ENCODE measurements around the gene MEMO1. TPM values are rescaled to one million over a fixed set of nuclear protein-coding genes. Genes with fewer than 3 reads are reported as not detected.

Gene MEMO1
- total and polyA plus RNA-seq, 4 donors, result 22.4 to 32.9 (median 27.3) TPM

DNA sequence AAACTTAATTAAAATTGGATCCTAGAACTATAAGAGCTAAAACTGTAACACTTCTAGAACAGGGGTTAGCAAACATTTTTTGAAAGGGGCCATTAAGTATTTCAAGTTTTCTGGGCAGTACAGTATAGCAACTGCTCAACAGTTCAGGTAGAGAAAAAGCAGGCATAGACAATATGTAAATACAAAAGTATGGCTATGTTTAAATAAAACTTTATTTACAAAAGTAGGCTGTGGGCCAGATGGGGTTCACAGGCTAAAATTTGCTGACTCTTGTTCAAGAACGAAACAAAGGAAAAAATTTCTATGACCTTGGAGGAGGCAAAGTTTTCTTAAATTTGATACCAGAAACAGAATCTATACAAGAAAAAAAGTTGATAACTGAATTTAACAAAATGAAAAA lies 114.5 kb downstream of the MEMO1 start:
- H3K27me3 ChIP-seq (ENCODE audit: control insufficient read depth in 4 of 4, insufficient read depth in 4 of 4, low read length in 3 of 4), result no peaks in the 10 kb centered on the region
- WGBS, result 95% methylated on average over 1 of the region's 1 CpG
- H3K27ac ChIP-seq (ENCODE audit: low read depth in 1 of 2, low read length in 2 of 2), result no peak overlapping the region
- no peaks in the 10 kb centered on the region for H3K4me1 ChIP-seq (ENCODE audit: control insufficient read depth in 4 of 4, insufficient read depth in 4 of 4, low read length in 3 of 4)
- TF ChIP-seq SP1 (IDR thresholded peaks at IDR 0.05), result no peak
- no peak for TF ChIP-seq EGR1 (IDR thresholded peaks at IDR 0.05; ENCODE audit: low read depth in 2 of 2)
- no peak for TF ChIP-seq HNF4G (IDR thresholded peaks at IDR 0.05)
- no peak for TF ChIP-seq YY1 (IDR thresholded peaks at IDR 0.05)
- DNase-seq (ENCODE audit: low spot score), result no peak
- H3K9me3 ChIP-seq (ENCODE audit: control insufficient read depth in 4 of 4, low read length in 3 of 4), result no peaks in the 10 kb centered on the region
- H3K4me3 ChIP-seq (ENCODE audit: low read depth in 1 of 3, low read length in 3 of 3), result no peak overlapping the region
- H3K9ac ChIP-seq (ENCODE audit: low read depth in 1 of 2, low read length in 2 of 2), result no peak overlapping the region
- peaks cover 0 to 5% (median 3%) of the 10 kb centered on the region in 4 donors for H3K36me3 ChIP-seq (ENCODE audit: control insufficient read depth in 4 of 4, insufficient read depth in 3 of 4, low read depth in 1 of 4, low read length in 3 of 4)

DNA sequence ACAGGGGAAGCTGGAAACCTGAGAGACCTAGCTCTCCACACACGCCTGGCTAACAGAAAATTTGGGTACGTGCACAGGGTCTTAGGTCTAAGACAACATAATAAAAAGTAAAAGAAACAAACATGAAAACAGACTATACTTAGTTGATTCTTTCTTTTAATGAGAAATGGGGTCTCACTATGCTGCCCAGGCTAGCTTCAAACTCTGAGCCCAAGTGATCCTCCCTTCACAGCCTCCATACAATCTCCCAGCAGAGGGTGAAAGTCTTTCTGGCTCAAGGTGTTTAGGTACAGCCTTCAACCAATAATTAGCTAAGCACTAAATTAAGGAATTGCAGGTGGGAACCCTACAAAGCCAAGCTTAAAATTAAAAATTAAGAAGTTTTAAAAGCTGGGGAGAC lies 116.2 kb downstream of the MEMO1 start:
- H3K36me3 ChIP-seq (ENCODE audit: control insufficient read depth in 4 of 4, insufficient read depth in 3 of 4, low read depth in 1 of 4, low read length in 3 of 4), result peaks cover 0 to 9% (median 4%) of the 10 kb centered on the region in 4 donors
- DNase-seq (ENCODE audit: low spot score), result no peak
- TF ChIP-seq, protein P1, sequence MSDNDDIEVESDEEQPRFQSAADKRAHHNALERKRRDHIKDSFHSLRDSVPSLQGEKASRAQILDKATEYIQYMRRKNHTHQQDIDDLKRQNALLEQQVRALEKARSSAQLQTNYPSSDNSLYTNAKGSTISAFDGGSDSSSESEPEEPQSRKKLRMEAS (IDR thresholded peaks at IDR 0.05), result no peak
- TF ChIP-seq RAD21 (IDR thresholded peaks at IDR 0.05) (no peak), HNF4A (conservative IDR thresholded peaks at IDR 0.05) (no peak), HNF4G (IDR thresholded peaks at IDR 0.05) (no peak), JUND (IDR thresholded peaks at IDR 0.05) (no peak), TAF1 (conservative IDR thresholded peaks at IDR 0.05) (no peak), SP1 (IDR thresholded peaks at IDR 0.05) (no peak), GABPA (IDR thresholded peaks at IDR 0.05 in 1 of 2, conservative IDR thresholded peaks at IDR 0.05 in 1 of 2) (no peak), RXRA (IDR thresholded peaks at IDR 0.05) (no peak)
- TF ChIP-seq, protein P2, sequence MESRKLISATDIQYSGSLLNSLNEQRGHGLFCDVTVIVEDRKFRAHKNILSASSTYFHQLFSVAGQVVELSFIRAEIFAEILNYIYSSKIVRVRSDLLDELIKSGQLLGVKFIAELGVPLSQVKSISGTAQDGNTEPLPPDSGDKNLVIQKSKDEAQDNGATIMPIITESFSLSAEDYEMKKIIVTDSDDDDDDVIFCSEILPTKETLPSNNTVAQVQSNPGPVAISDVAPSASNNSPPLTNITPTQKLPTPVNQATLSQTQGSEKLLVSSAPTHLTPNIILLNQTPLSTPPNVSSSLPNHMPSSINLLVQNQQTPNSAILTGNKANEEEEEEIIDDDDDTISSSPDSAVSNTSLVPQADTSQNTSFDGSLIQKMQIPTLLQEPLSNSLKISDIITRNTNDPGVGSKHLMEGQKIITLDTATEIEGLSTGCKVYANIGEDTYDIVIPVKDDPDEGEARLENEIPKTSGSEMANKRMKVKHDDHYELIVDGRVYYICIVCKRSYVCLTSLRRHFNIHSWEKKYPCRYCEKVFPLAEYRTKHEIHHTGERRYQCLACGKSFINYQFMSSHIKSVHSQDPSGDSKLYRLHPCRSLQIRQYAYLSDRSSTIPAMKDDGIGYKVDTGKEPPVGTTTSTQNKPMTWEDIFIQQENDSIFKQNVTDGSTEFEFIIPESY (IDR thresholded peaks at IDR 0.05), result no peak
- TF ChIP-seq, protein P3, sequence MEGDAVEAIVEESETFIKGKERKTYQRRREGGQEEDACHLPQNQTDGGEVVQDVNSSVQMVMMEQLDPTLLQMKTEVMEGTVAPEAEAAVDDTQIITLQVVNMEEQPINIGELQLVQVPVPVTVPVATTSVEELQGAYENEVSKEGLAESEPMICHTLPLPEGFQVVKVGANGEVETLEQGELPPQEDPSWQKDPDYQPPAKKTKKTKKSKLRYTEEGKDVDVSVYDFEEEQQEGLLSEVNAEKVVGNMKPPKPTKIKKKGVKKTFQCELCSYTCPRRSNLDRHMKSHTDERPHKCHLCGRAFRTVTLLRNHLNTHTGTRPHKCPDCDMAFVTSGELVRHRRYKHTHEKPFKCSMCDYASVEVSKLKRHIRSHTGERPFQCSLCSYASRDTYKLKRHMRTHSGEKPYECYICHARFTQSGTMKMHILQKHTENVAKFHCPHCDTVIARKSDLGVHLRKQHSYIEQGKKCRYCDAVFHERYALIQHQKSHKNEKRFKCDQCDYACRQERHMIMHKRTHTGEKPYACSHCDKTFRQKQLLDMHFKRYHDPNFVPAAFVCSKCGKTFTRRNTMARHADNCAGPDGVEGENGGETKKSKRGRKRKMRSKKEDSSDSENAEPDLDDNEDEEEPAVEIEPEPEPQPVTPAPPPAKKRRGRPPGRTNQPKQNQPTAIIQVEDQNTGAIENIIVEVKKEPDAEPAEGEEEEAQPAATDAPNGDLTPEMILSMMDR (IDR thresholded peaks at IDR 0.05; ENCODE audit: low read depth, low read length, missing input control), result no peak

DNA sequence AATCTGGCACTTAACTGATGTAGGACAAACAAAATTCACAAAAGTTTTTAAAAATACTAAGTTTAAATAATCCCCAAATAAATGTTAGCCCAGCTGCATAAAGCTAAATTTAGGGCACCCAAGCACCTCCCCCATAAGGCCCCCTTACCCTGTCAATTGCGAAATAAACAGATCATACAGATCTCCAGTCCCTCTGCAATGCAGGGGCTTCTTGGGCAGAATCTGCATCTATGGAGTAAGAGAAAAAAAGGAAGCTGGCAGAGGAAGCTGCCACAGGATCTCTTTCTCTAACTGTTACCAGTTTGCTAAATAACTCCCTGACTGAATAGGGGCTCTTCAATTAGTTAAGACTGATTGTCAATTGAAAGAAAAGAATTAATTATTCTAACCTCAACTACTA lies 117.7 kb downstream of the MEMO1 start:
- no peak for DNase-seq (ENCODE audit: low spot score)
- no peak overlapping the region for H3K4me3 ChIP-seq (ENCODE audit: low read depth in 1 of 3, low read length in 3 of 3)
- H3K36me3 ChIP-seq (ENCODE audit: control insufficient read depth in 4 of 4, insufficient read depth in 3 of 4, low read depth in 1 of 4, low read length in 3 of 4), result peaks cover 0 to 9% (median 4%) of the 10 kb centered on the region in 4 donors
- 94% methylated on average over 1 of the region's 1 CpG for WGBS
- H3K27ac ChIP-seq (ENCODE audit: low read depth in 1 of 2, low read length in 2 of 2), result no peak overlapping the region
- no peaks in the 10 kb centered on the region for H3K27me3 ChIP-seq (ENCODE audit: control insufficient read depth in 4 of 4, insufficient read depth in 4 of 4, low read length in 3 of 4)
- H3K9ac ChIP-seq (ENCODE audit: low read depth in 1 of 2, low read length in 2 of 2), result no peak overlapping the region
- H3K4me1 ChIP-seq (ENCODE audit: control insufficient read depth in 4 of 4, insufficient read depth in 4 of 4, low read length in 3 of 4), result no peaks in the 10 kb centered on the region
- no peaks in the 10 kb centered on the region for H3K9me3 ChIP-seq (ENCODE audit: control insufficient read depth in 4 of 4, low read length in 3 of 4)
- TF ChIP-seq, protein P4, sequence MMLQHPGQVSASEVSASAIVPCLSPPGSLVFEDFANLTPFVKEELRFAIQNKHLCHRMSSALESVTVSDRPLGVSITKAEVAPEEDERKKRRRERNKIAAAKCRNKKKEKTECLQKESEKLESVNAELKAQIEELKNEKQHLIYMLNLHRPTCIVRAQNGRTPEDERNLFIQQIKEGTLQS (IDR thresholded peaks at IDR 0.05), result no peak
- TF ChIP-seq HNF4G (IDR thresholded peaks at IDR 0.05) (no peak), JUND (IDR thresholded peaks at IDR 0.05) (no peak), GABPA (IDR thresholded peaks at IDR 0.05 in 1 of 2, conservative IDR thresholded peaks at IDR 0.05 in 1 of 2) (no peak), SP1 (IDR thresholded peaks at IDR 0.05) (no peak), RXRA (IDR thresholded peaks at IDR 0.05) (no peak), YY1 (IDR thresholded peaks at IDR 0.05) (no peak), HNF4A (conservative IDR thresholded peaks at IDR 0.05) (no peak), NR2F2 (IDR thresholded peaks at IDR 0.05) (no peak), FOXA2 (IDR thresholded peaks at IDR 0.05) (no peak), RAD21 (IDR thresholded peaks at IDR 0.05) (no peak)
- TF ChIP-seq, protein P5, sequence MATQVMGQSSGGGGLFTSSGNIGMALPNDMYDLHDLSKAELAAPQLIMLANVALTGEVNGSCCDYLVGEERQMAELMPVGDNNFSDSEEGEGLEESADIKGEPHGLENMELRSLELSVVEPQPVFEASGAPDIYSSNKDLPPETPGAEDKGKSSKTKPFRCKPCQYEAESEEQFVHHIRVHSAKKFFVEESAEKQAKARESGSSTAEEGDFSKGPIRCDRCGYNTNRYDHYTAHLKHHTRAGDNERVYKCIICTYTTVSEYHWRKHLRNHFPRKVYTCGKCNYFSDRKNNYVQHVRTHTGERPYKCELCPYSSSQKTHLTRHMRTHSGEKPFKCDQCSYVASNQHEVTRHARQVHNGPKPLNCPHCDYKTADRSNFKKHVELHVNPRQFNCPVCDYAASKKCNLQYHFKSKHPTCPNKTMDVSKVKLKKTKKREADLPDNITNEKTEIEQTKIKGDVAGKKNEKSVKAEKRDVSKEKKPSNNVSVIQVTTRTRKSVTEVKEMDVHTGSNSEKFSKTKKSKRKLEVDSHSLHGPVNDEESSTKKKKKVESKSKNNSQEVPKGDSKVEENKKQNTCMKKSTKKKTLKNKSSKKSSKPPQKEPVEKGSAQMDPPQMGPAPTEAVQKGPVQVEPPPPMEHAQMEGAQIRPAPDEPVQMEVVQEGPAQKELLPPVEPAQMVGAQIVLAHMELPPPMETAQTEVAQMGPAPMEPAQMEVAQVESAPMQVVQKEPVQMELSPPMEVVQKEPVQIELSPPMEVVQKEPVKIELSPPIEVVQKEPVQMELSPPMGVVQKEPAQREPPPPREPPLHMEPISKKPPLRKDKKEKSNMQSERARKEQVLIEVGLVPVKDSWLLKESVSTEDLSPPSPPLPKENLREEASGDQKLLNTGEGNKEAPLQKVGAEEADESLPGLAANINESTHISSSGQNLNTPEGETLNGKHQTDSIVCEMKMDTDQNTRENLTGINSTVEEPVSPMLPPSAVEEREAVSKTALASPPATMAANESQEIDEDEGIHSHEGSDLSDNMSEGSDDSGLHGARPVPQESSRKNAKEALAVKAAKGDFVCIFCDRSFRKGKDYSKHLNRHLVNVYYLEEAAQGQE (IDR thresholded peaks at IDR 0.05), result no peak
- TF ChIP-seq, protein P1 (IDR thresholded peaks at IDR 0.05), result no peak
- TF ChIP-seq, protein P3 (IDR thresholded peaks at IDR 0.05; ENCODE audit: low read depth, low read length, missing input control), result no peak

More for the DNA sequence above, 116.2 kb downstream of the MEMO1 start:
- Histone ChIP-seq H3K27me3 (ENCODE audit: control insufficient read depth in 4 of 4, insufficient read depth in 4 of 4, low read length in 3 of 4) (no peaks in the 10 kb centered on the region), H3K4me3 (ENCODE audit: low read depth in 1 of 3, low read length in 3 of 3) (no peak overlapping the region), H3K9me3 (ENCODE audit: control insufficient read depth in 4 of 4, low read length in 3 of 4) (no peaks in the 10 kb centered on the region), H3K4me1 (ENCODE audit: control insufficient read depth in 4 of 4, insufficient read depth in 4 of 4, low read length in 3 of 4) (no peaks in the 10 kb centered on the region), H3K27ac (ENCODE audit: low read depth in 1 of 2, low read length in 2 of 2) (no peak overlapping the region), H3K9ac (ENCODE audit: low read depth in 1 of 2, low read length in 2 of 2) (no peak overlapping the region)
- WGBS, result 96% methylated on average over 2 of the region's 2 CpGs

Measured in liver (tissue), 9 donors.